HG03045 (cell line): ENCODE measurements around the gene LRP1B.

Experiments used
- ATAC-seq: cut with Tn5 transposase; IDR thresholded peaks from one replicate; pipeline ENCODE4 v1.9.1; 2021; ENCODE audit warnings: mild to moderate bottlenecking, moderate library complexity; ENCODE audit not compliant: unreplicated experiment

LRP1B gene

DNA sequence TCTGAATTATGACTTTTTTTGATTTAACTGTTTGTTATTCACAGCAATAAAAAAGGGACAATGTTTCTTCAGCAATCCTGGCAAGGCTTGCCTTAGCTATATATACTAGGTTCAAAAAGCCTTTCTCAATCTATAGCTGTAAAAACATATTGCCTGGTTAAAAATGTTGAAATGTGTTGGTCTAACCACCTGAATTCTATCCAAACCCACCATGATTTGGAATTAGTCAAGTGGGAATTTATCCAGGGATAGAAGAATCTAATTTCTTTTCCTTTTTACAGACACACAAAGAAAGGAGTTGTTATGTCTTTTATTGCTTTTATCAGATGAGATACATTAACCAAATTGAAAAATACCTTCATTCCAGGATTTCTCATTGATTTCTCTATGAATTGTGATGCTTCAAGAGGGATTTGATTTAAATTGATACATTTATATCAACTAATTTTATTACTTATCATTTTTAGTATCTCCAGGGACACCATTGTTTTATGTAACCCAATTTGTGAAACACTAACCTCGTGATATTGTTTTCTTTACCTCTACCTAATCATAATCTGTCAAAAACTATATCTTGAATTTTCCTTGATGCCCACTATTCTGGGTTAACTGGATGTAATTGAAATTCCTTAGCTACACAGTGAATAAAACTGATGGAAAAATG lies 88.1 kb downstream of the LRP1B start:
- no peak for ATAC-seq

DNA sequence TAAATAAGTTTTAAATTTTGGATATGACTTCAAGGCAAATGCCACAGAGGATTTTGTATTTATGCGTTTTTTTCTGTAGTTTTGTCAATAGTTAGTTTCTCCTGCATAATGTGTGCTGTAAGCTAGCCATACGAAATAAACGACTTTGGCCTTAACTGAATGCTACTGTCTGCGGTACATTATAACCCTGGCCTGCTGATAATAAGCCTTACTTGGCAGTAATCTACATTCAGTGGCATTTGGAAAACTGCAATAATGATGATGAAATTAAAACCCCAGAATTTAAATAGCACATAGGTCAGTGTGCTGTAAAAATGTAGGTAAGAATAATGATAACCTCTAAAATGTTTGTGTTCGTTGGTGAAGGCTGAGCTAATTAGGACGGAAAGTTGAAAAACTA lies 88.8 kb downstream of the LRP1B start:
- no peak for ATAC-seq

DNA sequence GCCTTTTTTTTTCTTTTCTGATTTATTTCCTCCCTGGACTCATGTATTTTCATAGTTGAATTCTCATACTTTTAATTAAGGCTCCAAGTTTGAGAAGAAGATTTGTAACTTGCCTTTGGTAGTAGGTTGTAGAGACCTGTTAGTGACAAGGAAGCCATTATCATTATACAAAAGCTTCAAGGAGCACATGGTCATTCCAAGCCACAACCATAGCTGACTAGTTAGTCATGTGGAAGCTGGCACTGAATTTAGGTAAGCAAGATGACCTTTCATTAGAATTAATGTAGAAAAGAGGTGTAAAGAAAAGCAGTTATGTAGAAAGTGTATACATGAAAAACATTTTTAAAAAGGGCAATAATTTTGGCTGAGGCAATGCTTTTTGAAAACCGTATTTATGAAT lies 89.7 kb downstream of the LRP1B start:
- ATAC-seq: no peak

DNA sequence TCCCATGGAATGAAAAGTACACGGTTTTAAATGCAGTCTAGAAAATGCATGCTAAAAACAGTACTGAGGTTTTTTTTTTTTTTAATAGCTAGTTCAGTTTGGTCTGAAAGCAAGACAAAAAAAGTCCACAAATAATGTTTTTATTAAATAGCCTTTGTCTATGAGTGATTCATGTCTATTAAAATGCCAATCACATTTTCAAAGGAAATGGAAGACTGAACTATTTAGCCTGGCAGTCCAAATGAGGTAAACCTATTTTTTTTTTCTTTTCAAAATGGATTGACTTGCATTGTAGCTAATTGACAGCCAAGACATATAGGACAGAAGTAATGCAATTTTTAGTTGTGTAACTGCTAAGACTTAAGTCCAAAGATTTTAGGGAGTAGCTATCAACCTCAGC lies 90.3 kb downstream of the LRP1B start:
- no peak for ATAC-seq

DNA sequence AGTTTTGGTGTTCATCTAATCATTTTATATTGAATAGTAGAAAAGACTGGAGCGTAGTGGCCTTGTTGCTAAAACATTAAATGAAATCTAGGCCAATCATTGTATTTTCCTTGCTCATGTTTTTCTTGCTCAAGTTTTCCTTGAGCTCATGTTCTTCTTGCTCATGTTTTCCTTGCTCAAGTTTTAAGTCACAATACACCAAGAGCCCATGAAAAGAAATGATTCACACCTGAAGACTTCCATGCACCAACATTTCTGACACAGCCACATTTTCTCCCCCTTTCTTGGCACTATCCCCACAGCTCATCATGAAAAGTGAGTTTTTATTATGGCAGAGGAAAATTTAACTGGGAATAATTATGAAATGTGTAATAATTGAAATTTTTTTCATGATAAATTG lies 92.0 kb downstream of the LRP1B start:
- no peak for ATAC-seq

DNA sequence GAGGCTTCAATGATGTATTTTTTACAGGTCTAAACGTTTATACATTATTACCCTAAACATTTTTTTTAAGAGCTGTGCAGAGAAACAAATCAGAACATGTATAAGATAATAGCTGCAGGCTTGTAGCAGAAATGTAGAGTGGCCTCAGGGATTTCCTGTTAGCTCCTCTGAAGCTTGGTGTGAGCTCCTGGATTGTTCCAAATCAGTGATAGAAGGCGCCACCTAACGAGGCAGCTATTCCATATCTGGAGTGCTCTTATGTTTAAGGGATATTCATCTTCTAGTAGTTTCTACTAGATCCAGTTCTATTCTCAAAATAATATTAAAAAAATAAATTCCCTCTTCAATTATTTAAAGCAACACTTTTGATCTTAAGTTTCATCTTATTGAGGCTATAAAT lies 93.1 kb downstream of the LRP1B start:
- no peak for ATAC-seq

DNA sequence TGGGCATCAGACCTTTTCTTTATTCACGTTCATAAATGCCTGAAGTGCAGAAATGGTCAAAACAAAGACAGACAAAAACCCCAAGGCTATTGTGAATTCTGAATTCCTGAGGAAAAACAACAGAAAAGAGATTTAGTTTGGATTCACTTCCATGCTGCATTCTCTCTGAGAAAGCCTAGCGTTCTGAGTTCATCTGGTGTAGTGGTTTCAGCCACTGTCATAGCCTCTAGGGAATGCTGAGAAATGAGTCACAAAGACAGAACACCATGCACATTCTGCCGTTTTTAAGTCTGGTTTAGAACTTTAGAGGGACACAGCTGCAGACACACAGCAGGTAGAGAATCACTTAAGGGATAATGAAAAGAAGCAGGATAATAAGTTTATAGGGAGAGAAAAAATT lies 93.8 kb downstream of the LRP1B start:
- no peak for ATAC-seq

DNA sequence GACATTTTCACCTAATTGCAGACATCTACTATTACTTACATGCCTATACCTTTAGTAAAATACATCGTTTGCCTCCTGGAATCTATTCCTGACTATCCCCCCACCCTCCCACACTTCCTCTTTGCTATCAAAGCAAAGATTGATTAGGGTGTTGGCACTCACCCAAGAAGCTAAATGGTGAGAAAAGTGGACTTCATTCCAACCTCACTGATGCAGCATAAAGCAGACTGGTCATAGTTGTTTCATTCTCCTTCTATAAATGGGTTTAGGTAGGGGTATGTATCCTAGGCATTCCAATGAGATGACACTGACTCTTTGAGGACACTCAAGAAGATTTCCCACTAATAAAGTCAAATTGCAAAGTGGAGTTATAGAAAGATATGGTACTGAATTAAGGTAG lies 97.4 kb downstream of the LRP1B start:
- no peak for ATAC-seq

DNA sequence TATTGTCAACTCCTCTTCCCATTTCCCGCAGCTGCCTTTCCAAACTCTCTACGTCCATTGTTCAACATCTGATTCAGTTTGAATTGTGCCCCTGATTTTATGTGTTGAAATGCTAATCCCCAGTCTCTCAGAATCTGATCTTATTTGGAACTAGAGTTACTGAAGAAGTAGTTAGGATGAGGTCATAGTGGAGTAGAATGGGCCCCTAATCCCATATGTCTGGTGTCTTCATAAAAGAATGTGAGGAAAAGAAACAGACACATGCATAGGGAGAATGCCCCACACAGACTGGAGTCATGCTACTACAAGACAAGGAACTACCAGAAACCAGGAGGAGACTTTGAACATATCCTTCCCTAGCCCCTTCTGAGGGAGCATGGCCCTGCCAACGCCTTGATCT lies 99.2 kb downstream of the LRP1B start:
- ATAC-seq: no peak

DNA sequence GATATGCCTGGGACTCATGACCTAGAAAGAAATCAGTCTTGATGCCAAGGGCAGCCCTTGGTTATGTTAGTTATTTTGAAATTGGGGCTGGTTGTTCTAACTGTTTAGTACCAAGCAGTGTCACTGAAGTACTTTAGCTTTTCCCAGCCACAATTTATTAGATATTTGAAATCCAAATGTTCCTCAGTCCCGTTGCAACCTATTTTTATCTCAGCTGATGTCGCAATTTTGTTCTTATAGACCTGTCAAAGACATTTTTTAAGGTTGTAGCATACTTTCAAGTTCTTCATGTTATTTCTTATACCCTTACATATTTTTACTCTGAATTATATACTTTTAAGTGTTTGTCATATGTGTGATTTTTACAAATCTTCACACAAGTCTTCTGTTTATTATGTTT lies 100.1 kb downstream of the LRP1B start:
- no peak for ATAC-seq

DNA sequence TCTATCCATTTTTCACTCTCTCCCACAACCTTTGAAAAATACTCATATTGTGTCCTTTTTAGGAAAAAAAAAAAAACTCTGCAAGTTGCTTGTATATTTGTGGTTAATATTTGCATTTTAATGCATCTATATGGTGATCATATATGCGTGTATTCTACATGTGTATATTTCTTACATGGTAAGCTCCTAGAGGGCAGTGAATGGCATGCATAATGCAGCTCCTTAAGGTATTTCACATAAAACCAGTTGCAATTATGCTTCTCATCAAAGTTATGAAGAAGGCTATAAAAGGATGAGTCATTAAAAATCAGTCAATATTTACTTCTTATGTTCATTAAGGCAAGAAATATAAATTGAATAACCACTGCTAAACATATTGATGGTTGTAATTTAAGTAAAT lies 100.8 kb downstream of the LRP1B start:
- ATAC-seq: no peak

DNA sequence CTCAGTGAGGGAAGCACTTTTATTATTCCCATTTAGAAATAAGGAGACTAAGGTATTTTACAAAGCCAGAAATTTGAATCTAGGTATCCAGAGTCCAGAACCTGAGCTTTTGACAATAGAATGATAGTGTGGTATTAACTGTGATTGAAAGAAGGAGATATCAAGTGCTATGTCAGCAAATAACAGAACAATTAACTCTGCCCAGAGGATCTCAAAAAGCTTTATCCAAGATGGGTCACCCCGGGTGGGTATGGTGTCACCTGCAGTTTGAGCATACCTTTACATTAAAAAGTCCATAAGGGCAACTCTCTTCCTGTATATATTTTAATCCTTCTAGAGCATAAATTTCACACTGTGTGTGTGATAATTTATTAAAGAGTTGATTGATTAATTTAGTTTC lies 105.4 kb downstream of the LRP1B start:
- ATAC-seq: no peak

DNA sequence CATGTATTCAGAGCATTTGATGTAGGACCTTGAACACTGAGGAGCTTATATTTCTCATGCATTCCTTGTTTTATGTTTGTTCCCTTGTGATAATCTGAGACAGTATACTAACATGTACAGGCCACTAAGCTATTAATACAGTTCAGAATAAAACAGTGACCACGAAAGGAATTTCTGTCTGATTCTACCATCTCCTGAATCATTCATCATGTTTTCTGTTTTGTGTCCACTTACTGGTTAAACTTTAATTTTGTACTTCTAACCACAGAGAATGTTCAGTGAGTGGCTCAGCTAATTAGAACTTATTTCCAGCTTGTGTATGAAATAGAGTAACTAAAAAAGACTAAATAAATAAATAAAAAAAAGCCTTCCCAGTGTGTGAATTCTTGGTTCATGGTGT lies 110.4 kb downstream of the LRP1B start:
- ATAC-seq: no peak

DNA sequence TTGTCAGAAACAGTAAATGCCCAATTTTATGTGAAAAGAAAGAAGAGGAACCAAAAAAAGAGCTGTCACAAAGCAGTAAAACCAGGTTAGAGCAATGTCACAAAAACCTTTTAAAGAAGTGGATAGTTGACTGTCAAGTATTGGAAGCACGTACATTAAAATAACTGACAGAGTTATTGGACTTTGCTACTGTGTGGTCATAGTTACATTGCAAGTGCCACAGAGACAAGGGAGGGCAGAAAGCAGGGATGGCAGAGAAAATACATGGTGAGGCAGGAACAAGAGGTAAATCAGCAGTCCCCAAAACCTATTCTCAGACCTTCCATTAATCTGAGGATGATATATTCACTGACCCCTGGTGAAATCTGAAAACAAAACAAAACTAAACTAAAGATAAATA lies 116.3 kb downstream of the LRP1B start:
- no peak for ATAC-seq

DNA sequence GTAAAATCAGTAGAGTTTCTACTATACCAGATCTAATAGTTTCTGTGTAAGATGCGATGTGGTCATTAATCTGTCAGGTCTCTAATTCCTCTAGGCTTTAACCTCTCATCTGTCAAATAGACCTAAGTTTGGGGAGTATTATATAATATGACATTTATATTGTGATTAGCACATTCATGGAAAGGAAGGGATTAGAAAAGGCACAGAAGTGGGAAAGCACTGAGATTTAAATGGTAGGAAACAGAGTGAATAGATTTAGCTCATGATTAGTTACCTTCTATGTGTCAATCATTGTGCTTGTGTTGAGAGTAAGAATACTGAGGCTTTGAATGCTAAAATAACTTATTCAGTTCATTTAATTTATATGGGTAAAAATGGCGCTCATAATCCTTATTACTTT lies 118.0 kb downstream of the LRP1B start:
- no peak for ATAC-seq

DNA sequence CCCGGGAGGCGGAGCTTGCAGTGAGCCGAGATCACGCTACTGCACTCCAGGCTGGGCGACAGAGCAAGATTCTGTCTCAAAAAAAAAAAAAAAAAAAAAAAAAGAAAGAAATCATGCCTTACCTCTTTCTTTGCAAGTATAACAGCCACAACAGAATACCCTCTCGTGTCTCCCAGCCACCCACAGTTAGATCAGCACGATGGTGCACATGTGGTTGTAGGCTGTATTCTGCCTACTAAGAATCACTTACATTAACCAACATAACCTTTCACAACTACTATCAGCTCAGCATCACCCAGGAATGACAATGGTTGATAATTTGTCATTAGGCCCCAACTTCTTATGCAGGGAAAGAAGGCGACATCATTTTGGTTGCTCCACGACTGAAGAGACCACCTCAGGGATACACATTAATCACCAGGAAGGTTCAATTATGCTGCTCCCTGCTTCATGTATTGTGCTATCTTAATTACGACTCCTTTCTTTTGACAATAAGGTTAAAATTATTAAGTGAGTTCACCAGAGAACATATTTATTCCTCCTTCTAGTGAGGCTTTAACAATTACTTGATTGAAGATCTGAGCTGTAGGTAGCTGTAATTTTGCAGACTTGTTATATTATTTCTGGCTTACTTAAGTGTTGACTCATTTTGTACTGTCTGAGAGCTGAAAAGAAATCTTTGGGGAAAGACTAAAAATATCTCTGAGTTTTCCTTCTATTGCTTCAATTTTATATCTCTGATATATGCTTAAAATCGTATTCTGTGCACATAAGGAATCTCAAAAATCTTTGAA lies 120.1 kb downstream of the LRP1B start:
- ATAC-seq: no peak

DNA sequence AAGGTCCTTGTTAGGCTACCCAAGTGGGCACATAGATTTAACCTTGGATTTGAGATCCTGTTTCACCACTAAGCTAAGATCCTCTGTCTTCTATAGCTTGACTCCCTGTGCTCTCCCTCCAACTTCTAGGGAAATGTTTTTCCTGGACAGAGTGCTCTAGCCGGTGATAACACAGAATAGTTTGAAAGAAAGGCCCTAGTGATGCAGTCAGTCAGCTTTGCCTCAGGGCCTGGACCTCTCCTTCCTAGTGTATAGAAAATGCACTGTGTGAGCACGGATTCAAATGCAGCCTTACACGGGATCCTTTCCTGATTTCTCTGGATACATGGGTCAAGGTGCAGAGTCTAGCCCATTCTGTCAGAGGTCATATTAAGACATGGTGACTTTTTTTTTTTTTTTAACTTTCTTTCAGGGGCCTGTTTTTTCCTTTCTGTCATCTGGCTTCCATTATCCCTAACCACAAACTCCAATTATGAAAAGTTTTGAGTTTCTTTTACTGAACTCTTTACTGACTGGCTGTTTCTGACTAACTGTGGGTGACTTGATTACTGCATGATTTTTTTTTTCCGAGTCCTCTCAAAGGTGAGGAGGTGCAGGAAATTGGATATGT lies 122.6 kb downstream of the LRP1B start:
- no peak for ATAC-seq

DNA sequence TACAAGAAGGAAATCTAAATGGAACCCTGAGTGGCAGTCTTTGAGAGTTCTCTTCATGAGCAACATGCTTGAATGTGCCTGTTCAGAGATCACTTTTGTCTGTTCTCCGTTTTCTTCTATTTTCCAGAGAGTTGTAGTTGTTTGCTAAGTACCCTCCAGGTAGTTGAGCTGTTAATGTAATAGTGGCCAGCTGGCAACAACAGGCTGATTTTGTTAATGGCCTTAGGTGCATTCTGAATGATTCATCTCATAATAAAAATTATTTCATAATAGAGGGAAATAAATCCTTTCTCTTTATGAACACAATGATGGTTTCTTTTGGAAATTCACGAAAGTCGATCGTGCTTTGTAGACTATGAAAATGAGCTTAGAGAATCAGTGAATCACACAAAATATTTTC lies 136.8 kb downstream of the LRP1B start:
- ATAC-seq: no peak

DNA sequence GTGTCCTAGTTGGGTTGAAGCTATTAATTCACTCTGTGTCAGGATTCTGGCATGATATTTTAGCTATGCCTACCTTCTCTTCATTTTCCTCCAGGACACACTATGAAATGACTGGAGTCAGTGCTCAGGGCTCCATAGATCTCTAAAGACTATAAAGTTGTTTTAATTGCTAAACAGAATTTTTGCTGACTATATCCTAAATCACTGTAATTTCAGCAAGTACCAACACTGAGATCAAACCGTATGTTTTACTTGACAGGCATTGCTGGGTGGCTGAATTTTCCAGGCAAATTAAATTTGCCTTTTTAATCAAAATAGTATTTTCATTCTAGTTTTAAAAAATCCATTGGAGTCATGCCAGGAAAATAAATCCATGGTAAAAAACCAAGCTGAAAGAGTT lies 138.1 kb downstream of the LRP1B start:
- ATAC-seq: no peak

DNA sequence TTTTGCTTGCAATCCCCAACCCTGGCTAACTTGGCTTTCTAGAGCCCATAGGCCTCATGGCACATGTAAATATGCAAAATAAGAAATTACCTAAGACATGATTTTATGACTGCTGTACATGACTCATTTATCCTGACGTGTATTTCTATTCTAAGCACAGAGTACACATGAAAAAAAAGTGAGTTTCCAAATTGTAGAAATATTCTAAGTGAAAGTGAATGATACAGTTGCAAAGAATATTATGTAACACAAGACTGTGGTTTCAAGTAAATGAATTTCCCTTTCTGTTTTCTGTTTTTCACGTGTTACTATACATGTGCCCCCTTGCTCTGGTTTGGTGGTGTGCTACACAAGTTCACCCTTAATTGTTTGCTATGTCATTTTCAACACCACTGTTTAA lies 162.4 kb downstream of the LRP1B start:
- no peak for ATAC-seq

DNA sequence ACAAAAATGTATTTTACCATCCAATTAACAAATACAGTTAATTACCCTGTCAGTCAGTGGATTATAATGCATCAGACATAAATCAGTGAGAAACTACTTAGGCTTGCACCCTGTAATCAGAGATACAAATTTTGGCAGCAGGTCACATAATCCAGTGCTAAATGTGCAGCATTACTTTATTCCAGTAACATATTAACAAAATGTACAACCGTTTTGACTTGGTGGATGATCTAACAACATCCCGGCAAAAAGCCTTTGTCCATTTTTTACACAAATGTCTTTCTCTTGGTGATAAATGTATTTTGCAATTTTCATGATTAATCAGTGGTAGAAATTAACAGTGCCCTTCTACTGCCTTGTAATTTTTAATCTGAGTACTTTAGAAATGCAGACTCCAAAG lies 162.8 kb downstream of the LRP1B start:
- ATAC-seq: no peak

DNA sequence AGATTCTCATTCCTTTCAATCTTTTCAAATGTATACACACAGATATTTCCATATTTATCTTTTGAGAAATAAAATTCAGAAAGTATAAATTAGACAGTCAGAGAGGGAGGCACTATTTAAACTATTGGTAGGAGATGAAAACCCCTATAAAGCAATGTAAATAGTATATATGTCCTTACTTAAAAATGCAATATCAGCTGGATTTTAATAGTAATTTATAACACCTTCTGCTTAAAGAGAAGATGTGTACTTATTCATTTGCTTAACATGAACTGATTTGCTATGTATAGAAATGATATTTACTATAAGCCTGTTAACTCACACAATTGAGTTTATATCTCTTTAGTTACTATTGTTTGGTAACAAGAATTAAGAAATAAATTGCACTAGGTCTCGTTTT lies 163.3 kb downstream of the LRP1B start:
- no peak for ATAC-seq
